Activated CD4-positive, alpha-beta T cell treated with anti-CD3 and anti-CD28 coated beads, Interleukin-2, amount 50 U/mL, for 24 hours (primary cell): Measurements from ENCODE around the gene GSG1L.

Source experiments
- DNase-seq, 2 donors: peaks; one replicate each; pipeline ENCODE4 v3.0.0-alpha.2; 2020; ENCODE audit warnings: low read depth in 1 of 2, low spot score in 1 of 2

Gene GSG1L

DNA sequence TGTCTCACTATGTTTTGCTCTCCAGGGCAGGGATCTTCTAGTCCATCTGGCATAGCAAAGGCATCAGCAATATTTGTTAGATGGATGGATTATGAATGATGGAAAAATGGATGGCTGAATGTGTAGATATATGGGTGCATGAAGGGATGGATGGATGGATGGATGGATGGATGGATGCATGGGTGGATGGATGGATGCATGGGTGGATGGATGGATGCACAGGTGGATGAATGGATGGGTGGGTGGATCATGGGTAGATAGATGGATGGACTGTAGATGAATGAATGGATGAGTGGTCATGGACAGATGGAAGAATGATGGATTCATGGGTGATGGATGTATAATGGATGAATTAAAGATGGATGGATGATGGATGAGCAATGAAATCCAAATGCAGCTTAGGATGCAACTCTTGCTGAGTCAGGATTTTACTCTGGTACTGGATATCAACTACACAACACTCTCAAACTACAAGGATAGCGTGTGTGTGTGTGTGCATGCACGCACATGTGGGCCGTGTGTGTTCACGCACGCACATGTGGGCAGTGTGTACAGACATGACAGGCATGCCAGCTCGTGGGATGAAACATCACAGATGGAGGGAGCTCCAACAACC, 34.0 kb downstream of the GSG1L start:
- no peak for DNase-seq

GRCh38 chr16:28027055-28027454, 36.5 kb downstream of the GSG1L start:
- DNase-seq = no peak

- no peak for DNase-seq
Measured at GRCh38 chr16:28025631-28026030, 37.9 kb downstream of the GSG1L start.

DNA sequence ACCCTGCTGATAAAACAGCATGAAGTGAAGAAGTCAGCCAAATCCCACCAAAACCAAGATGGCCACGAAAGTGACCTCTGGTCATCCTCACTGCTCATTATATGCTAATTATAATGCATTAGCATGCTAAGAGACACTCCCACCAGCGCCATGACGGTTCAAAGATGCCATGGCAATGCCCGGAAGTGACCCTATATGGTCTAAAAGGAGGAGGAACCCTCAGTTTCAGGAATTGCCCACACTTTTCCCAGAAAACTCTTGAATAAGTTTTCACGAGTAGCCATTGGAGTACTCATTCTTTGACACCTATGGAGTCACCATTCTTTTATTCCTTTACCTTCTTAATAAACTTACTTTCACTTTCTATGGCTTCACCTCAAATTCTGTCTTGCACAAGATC, 44.3 kb downstream of the GSG1L start:
- DNase-seq = no peak

- DNase-seq = no peak
Measured at GRCh38 chr16:28014851-28015250, 48.7 kb downstream of the GSG1L start.

DNA sequence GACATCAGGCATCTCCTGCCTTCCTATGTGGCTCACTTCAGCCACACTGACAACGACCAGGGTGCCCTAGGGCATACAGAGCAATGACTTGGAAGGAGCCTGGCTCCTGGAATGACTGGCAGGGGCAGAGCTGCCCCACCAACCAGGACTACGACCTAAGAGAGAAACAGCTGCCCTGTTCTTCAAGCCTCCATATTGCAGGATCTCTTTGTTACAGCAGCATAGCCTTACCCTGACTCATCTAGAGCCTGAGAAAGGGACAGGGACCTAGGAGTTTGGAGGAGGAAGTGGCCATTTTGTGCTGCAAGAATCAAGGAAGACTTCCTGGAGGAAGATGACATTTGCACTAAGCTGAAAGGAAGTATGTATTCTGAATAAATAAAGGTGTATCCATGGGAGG, 49.6 kb downstream of the GSG1L start:
- no peak for DNase-seq

- DNase-seq = no peak
Measured at GRCh38 chr16:28013392-28013791, 50.1 kb downstream of the GSG1L start.

- no peak for DNase-seq
Measured at GRCh38 chr16:28011971-28012445, 51.5 kb downstream of the GSG1L start.

DNA sequence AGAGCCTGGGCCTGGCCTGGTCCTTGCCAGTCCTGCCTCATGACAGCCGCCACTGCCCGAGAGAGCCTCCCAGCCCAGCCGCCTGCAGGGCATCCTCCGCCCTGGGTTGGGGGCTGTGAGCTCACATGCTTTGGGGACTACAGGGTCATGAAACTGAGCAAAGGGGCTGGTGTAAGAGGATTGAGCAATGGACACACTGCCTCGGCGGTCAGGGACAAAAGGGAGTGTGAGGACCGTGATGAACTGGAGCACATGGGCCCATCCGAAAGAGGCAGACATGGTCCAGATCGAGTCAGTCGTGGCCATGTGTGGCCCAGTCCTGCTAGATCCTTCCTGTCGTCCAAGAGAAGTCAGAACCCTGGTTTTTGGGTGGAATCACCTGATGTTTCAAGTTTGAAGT, 52.3 kb downstream of the GSG1L start:
- DNase-seq = no peak

GRCh38 chr16:28010671-28011070, 52.8 kb downstream of the GSG1L start:
- DNase-seq = no peak

GRCh38 chr16:28009586-28010373, 53.7 kb downstream of the GSG1L start:
- DNase-seq = no peak

- DNase-seq = no peak
Measured at GRCh38 chr16:28003923-28004322, 59.6 kb downstream of the GSG1L start.

DNA sequence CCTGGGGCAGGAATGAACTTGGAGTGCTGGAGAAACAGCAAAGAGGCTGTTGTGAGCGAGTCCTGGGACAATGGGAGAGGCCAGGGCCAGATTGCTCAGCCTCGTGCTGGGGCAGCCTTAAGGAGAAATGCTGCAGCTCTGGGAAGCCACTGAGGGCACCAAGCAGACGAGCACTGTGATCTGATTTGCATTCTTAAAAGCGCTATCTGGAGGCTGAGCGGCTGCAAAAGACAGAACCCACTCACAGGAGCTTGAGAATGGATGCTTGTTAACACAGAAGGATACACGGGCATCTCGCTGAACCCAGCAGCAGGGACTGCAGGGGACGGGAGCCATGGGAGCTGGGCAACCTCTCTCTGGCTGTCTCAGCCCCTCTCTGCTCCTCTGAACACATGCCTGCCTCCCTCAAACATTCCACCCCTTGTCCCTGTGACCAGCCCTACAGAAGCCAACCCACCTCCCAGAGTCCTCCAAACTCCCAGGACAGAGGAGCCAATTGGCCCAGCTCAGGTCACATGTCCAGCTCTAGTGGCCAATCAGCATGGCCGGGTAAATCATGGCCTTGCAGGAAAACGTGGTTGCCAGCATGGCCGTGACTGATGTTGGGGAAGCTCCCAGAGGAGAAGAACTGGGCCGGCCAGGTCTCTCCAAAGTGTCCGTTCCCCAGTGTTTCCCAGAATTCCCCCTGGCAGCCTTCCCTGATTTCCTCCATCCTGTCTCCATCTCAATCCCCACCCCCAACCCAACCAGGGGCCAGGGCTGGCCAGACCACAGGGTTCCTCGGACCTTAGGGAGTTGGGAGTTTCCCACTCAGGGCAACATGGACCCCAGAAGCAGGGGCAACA, 60.3 kb downstream of the GSG1L start:
- no peak for DNase-seq

- DNase-seq = no peak
Measured at GRCh38 chr16:28001642-28002041, 61.9 kb downstream of the GSG1L start.

- no peak for DNase-seq
Measured at GRCh38 chr16:28001184-28001583, 62.3 kb downstream of the GSG1L start.

DNA sequence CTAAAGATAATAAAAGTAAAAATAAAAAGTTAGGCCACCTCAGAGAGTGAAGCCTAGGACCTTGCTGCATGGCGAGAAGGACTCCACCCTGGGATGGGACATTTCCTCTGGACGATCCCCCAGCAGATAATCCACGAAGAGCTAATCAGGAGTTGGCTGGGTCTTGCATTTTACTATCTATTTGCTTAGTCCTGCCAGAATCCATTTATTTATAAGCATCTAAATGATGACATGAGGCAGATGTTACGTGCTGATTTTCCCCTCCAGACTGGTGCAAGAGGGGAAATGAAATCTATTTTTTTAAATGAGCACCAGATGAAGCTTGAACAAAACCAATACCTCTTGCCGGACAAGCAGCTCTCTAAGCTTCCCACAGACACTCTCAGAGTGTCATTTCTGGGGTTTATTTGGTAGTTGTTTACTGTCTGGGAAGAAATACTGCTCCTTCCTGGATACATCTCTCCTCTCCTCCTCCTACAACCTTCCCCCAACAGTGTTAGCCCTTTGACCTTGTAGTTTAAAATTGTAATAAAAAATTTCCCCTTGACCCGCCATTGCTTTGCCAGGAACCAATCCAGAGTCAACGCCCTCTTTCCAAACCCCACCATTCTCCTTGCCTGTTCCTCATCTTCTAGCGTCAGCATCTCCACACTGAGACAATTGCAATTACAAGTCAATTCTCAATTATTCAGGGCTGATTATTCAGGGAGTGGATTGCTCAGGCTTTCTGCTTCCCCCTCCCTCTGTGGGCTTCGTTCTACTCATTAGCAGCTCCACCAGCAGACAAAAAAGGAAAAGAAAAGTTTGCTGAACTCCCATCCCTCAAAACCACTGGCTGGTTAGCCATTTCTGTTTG, 63.0 kb downstream of the GSG1L start:
- DNase-seq = no peak

DNA sequence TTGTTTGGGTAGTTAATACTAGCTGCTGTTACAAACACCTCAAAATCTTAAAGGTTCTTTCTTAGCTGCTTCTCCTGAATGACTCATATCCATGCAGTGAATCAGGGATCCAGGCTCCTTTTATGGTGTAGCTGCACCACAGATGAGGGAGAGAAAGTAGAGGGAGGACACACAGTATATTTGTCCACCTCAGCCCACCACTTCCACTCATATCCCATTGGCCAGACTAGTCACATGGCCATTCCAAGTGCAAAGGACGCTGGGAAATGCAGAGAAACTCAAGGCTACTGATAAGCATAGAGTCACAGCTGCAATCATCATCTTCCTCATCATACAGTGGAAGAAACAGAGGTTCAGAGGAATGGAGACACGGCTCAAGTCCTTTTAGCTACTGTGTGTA, 63.8 kb downstream of the GSG1L start:
- DNase-seq = no peak

- DNase-seq = no peak
Measured at GRCh38 chr16:27995378-27995777, 68.1 kb downstream of the GSG1L start.

GRCh38 chr16:27994686-27995085, 68.8 kb downstream of the GSG1L start:
- DNase-seq = no peak

- no peak for DNase-seq
Measured at GRCh38 chr16:27993587-27993986, 69.9 kb downstream of the GSG1L start.

DNA sequence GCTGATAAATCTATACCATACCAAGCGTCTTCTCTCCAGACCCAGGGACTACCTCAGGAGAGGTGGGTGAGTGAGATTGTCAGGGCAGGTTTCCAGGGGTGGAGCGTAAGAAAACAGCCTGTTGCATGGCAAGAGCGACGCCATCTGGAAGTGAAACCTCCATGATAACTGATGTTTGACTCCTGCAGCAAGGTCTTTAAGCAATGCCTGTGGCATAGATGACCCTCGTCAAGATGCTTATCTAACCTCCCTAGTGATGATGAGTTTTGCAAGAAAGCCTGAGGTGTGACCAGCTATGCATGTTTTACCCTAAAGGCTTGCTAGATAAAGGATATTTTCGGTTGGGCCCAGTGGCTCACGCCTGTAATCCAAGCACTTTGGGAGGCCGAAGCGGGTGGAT, 71.6 kb downstream of the GSG1L start:
- DNase-seq = no peak
